ENCODE results near the gene ROPN1L.

DNA sequence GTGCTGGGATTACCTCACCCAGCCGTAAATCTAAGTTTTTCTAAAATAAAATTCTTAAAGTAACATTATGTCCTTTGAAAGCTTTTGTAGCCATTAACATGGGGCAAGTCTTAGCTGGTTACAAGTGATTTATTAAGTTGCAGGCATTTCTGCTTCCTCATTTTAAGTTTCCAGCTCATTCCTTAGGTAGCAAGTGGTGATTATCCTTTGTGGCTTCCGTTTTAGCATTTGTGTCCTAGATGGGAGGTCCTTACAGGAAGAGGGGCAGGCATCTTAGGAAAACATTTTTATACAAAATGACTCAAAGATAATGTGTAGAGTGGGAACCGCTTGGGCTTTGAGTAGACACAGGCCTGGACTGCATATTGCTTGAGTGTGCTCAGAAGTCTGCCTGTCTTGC, 35.0 kb upstream of the ROPN1L start:
- TF ChIP-seq CTCF (IDR thresholded peaks at IDR 0.05 in 2 of 3, conservative IDR thresholded peaks at IDR 0.05 in 1 of 3; ENCODE audit: borderline replicate concordance in 1 of 3, insufficient read depth in 1 of 3, low read depth in 2 of 3, low read length in 2 of 3) (no peak), RAD21 (IDR thresholded peaks at IDR 0.05; ENCODE audit: low read depth) (no peak), SIN3A (IDR thresholded peaks at IDR 0.05; ENCODE audit: low read depth) (no peak), EZH2phosphoT487 (IDR thresholded peaks at IDR 0.05; ENCODE audit: borderline replicate concordance) (no peak), POLR2AphosphoS5 (IDR thresholded peaks at IDR 0.05; ENCODE audit: low read depth, low read length) (no peak), POLR2A (IDR thresholded peaks at IDR 0.05; ENCODE audit: borderline replicate concordance, extremely low read depth, insufficient read depth, insufficient read length) (no peak), SP1 (IDR thresholded peaks at IDR 0.05; ENCODE audit: low read depth) (no peak)

All from HCT116 (cell line).